Neural cell (in vitro differentiated cells): ENCODE data around the gene SNX10. TPM values are rescaled to one million over a fixed set of nuclear protein-coding genes. Genes with fewer than 3 reads are reported as not detected.
A peak's percentile ranks its signal among the peaks of the same experiment; 100 is the strongest.

ENCODE experiments used
- H2AFZ ChIP-seq: fragments of 200-600, 300-800 bp; sonication (generic), shearing (Covaris generic); 2 replicates; pipeline ENCODE4 v1.6.0; 2014; ENCODE audit warnings: low read depth, mild to moderate bottlenecking, antibody characterized with exemption, low read length, moderate library complexity
- H3F3A ChIP-seq: fragments of 200-600 bp; shearing (Covaris generic); 2 replicates; pipeline ENCODE4 v1.6.1; 2016; ENCODE audit warnings: mild to moderate bottlenecking, moderate library complexity, mixed read lengths, antibody characterized with exemption, low read length; ENCODE audit not compliant: insufficient read depth, poor library complexity, severe bottlenecking
- H3K27ac ChIP-seq: fragments of 200-600, 300-800 bp; sonication (generic), shearing (Covaris generic); 2 replicates; pipeline ENCODE4 v1.5.1; 2014; ENCODE audit warnings: mild to moderate bottlenecking, low read length, moderate library complexity
- H3K27me3 ChIP-seq: fragments of 300-800, 200-600 bp; sonication (generic), shearing (Covaris generic); 2 replicates; pipeline ENCODE4 v1.6.0; 2014; ENCODE audit warnings: mild to moderate bottlenecking, low read depth, low read length, moderate library complexity; ENCODE audit not compliant: insufficient read depth
- H3K36me3 ChIP-seq: fragments of 300-800, 200-600 bp; sonication (generic), shearing (Covaris generic); 2 replicates; pipeline ENCODE4 v1.5.1; 2014; ENCODE audit warnings: mild to moderate bottlenecking, antibody characterized with exemption, low read length, moderate library complexity; ENCODE audit not compliant: insufficient read depth
- H3K4me2 ChIP-seq: fragments of 300-800, 200-600 bp; sonication (generic), shearing (Covaris generic); 2 replicates; pipeline ENCODE4 v1.6.0; 2014; ENCODE audit warnings: mild to moderate bottlenecking, low read length
- H3K4me3 ChIP-seq: fragments of 300-800, 200-600 bp; sonication (generic), shearing (Covaris generic); 2 replicates; pipeline ENCODE4 v1.5.1; 2014; ENCODE audit warnings: mild to moderate bottlenecking, low read length, moderate library complexity
- H3K79me2 ChIP-seq: fragments of 200-600 bp; shearing (Covaris generic); replicated peaks from 2 replicates; pipeline ENCODE4 v1.6.0; 2014; ENCODE audit warnings: mild to moderate bottlenecking, low read length, moderate library complexity; ENCODE audit not compliant: insufficient read depth
- H3K9ac ChIP-seq: fragments of 300-800, 200-600 bp; sonication (generic), shearing (Covaris generic); 2 replicates; pipeline ENCODE4 v1.6.1; 2016; ENCODE audit warnings: mild to moderate bottlenecking, low read length, mixed read lengths
- H3K9me2 ChIP-seq: fragments of 200-600 bp; shearing (Covaris generic); 2 replicates; pipeline ENCODE4 v1.6.1; 2016; ENCODE audit warnings: mild to moderate bottlenecking, low read length, mixed read lengths; ENCODE audit not compliant: insufficient read depth
- H3K9me3 ChIP-seq: fragments of 200-600, 300-800 bp; sonication (generic), shearing (Covaris generic); 2 replicates; pipeline ENCODE4 v1.6.1; 2016; ENCODE audit warnings: mild to moderate bottlenecking, mixed run types, low read length, moderate library complexity, mixed read lengths
- H4K20me1 ChIP-seq: fragments of 200-600 bp; shearing (Covaris generic); 2 replicates; pipeline ENCODE4 v1.6.1; 2016; ENCODE audit warnings: mild to moderate bottlenecking, mixed run types; ENCODE audit not compliant: insufficient read depth
- CTCF ChIP-seq: fragments of 450-650 bp; IDR thresholded peaks from 2 replicates; pipeline ENCODE4 v1.5.1; 2014; ENCODE audit warnings: antibody characterized with exemption, mild to moderate bottlenecking, moderate library complexity; ENCODE audit not compliant: poor library complexity, severe bottlenecking
- EP300 ChIP-seq: fragments of 450-650 bp; conservative IDR thresholded peaks from 2 replicates; pipeline ENCODE4 v1.6.1; 2014; ENCODE audit warnings: antibody characterized with exemption, mild to moderate bottlenecking, moderate library complexity; ENCODE audit not compliant: poor library complexity, severe bottlenecking
- EZH2 ChIP-seq: fragments of 200-600, 300-800 bp; shearing (Covaris generic), sonication (generic); IDR thresholded peaks from 2 replicates; pipeline ENCODE4 v1.6.1; 2014; ENCODE audit warnings: antibody characterized with exemption, low read length, borderline replicate concordance, mild to moderate bottlenecking; ENCODE audit not compliant: insufficient read depth, poor library complexity, severe bottlenecking
- MXI1 ChIP-seq: fragments of 450-650 bp; conservative IDR thresholded peaks from 2 replicates; pipeline ENCODE4 v1.6.1; 2014; ENCODE audit warnings: antibody characterized with exemption, mild to moderate bottlenecking; ENCODE audit not compliant: poor library complexity, severe bottlenecking
- POLR2AphosphoS5 ChIP-seq: IDR thresholded peaks from 2 replicates; pipeline ENCODE4 v1.6.1; 2012
- RAD21 ChIP-seq: fragments of 450-650 bp; conservative IDR thresholded peaks from 2 replicates; pipeline ENCODE4 v1.6.1; 2014; ENCODE audit warnings: antibody characterized with exemption, mild to moderate bottlenecking, moderate library complexity
- REST ChIP-seq: IDR thresholded peaks from 2 replicates; pipeline ENCODE4 v1.6.1; 2012; ENCODE audit warnings: borderline replicate concordance
- SMC3 ChIP-seq: fragments of 450-650 bp; conservative IDR thresholded peaks from 2 replicates; pipeline ENCODE4 v1.6.1; 2014; ENCODE audit warnings: antibody characterized with exemption, mild to moderate bottlenecking, moderate library complexity; ENCODE audit not compliant: poor library complexity
- TAF1 ChIP-seq: IDR thresholded peaks from 2 replicates; pipeline ENCODE4 v1.6.1; 2012; ENCODE audit warnings: low read depth
- polyA plus RNA-seq: library from polyadenylated mRNA; depleted of rRNA; stranded (reverse); fragments of >200 nt; gene quantifications from 2 replicates; pipeline ENCODE4 v1.2.3, GENCODE V29; 2014

The SNX10 gene
- polyA plus RNA-seq, 1 donor from 2014 or later: 25.6 TPM

- no peaks in the 10 kb centered on the region for H4K20me1 ChIP-seq
- H3K27me3 ChIP-seq: no peaks in the 10 kb centered on the region
- H3K79me2 ChIP-seq: peaks cover 34% of the 10 kb centered on the region
- H3K9me2 ChIP-seq: no peaks in the 10 kb centered on the region
- H3K4me2 ChIP-seq: peak overlapping the region; percentile 84
- TF ChIP-seq TAF1 (no peak), POLR2AphosphoS5 (no peak), RAD21 (no peak), REST (no peak), SMC3 (peak; percentile 60), EZH2 (no peak), MXI1 (no peak), CTCF (peak; percentile 41), EP300 (no peak)
- peak overlapping the region; percentile 98 for H3K27ac ChIP-seq
- H3K4me3 ChIP-seq: peak overlapping the region; percentile 78
- H3F3A ChIP-seq: no peaks in the 10 kb centered on the region
- H3K9me3 ChIP-seq: no peaks in the 10 kb centered on the region
- peak overlapping the region; percentile 98 for H3K9ac ChIP-seq
- no peaks in the 10 kb centered on the region for H3K36me3 ChIP-seq
- H2AFZ ChIP-seq: no peak overlapping the region
These were observed 84.1 kb downstream of the SNX10 start for GRCh38 chr7:26375726-26376174.

- peak overlapping the region; percentile 78 for H3K4me3 ChIP-seq
- H3K9me2 ChIP-seq: no peaks in the 10 kb centered on the region
- H3K79me2 ChIP-seq: peaks cover 34% of the 10 kb centered on the region
- peak overlapping the region; percentile 17 for H2AFZ ChIP-seq
- no peaks in the 10 kb centered on the region for H3K27me3 ChIP-seq
- no peaks in the 10 kb centered on the region for H4K20me1 ChIP-seq
- no peaks in the 10 kb centered on the region for H3F3A ChIP-seq
- peak overlapping the region; percentile 26 for H3K4me2 ChIP-seq
- peak overlapping the region; percentile 98 for H3K27ac ChIP-seq
- TF ChIP-seq TAF1 (peak; percentile 75), EZH2 (no peak), REST (peak; percentile 83), CTCF (no peak), EP300 (peak; percentile 78), POLR2AphosphoS5 (peak; percentile 70), MXI1 (peak; percentile 87), SMC3 (peak; percentile 21), RAD21 (peak; percentile 32)
- H3K36me3 ChIP-seq: no peaks in the 10 kb centered on the region
- no peaks in the 10 kb centered on the region for H3K9me3 ChIP-seq
- peak overlapping the region; percentile 98 for H3K9ac ChIP-seq
These were observed 84.7 kb downstream of the SNX10 start for GRCh38 chr7:26376175-26376917.
